NCI-H526 treated with DMSO at 0.1 percent for 48 hours (cell line): Measurements from ENCODE around the gene PAPSS1.
"Not testable (repeated sequence)": the region's sequence is repeated elsewhere in the genome, so short reads cannot be mapped to it uniquely, and the experiment has no call there.

ENCODE experiments used
- DNase-seq: peaks from one replicate; lab custom pipeline; 2025; lab: John Stamatoyannopoulos, UW

PAPSS1 gene

DNA sequence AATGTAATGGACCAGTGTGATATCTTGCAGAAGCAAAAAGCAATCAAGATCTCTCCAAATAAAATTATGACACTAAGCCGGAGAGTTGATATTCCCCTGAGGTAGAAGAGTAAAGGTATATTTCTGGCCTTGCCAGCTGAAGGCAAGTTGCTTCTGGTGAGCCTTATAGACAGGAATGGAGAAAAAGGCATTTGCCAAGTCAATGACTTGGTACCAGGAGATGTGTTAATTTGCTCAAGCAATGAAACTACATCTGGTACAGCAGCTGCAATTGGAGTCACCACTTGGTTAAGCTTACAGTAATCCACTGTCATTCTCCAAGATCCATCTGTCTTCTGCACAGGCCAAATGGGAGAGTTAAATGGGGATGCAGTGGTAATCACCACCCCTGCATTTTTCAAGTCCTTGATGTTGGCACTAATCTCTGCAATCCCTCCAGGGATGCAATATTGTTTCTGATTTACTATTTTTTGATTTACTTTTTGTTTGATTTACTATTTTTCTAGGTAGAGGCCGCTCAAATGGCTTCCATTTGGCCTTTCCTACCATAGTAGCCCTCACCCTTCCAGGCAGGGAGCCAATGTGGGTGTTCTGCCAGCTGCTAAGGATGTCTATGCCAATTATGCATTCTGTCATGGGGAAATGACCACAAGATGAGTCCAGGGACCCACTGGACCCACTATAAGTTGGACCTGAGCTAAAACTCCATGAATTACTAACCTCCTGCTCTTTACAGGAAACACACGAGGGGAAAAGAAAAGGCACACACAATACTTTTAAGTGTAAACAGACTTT lies 6.3 kb upstream of the PAPSS1 start:
- not testable (repeated sequence) for DNase-seq

DNA sequence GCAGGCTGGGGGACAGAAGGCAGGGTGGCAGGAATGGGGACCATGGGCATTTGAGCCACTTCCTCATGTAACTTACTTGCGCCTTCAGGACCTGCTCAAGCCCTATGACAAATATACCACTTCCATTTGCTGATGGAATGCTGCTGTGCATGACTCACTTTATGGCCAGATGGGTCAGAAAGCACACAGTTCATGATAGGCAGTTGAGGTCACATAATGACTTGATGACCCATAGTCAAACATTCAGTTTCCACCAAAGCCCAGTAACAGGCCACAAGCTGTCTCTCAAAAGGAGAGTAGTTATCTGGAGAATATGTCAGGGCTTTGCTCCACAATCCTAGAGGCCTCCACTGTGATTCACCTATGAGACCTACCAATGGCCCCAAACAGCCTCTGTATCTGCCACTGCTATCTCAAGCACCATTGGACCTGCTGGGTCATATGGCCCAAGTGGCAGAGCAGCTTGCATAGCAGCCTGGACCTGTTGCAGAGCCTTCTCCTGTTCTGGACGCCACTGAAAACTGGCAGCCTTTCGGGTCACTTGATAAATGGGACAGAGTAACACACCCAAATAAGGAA lies 5.3 kb upstream of the PAPSS1 start:
- DNase-seq = no peak

DNA sequence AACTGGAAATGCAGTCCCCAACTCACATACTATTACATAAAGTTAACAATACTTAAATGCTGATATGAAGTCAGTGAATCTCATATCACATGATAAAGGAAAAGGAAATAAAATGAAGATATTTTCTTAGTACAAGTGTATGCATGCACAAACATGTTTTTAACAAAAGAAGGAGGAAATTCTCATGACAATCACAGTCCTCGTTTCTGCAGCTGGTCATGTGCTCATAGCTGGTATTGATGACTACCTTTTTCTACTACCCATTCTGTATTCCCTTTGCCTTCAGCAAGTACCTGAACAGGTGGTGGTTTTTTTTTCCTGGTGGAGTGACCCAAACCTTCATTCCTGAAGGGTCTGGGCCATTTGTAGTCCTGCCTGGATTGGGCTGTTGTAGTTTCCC lies 3.3 kb upstream of the PAPSS1 start:
- not testable (repeated sequence) for DNase-seq

DNA sequence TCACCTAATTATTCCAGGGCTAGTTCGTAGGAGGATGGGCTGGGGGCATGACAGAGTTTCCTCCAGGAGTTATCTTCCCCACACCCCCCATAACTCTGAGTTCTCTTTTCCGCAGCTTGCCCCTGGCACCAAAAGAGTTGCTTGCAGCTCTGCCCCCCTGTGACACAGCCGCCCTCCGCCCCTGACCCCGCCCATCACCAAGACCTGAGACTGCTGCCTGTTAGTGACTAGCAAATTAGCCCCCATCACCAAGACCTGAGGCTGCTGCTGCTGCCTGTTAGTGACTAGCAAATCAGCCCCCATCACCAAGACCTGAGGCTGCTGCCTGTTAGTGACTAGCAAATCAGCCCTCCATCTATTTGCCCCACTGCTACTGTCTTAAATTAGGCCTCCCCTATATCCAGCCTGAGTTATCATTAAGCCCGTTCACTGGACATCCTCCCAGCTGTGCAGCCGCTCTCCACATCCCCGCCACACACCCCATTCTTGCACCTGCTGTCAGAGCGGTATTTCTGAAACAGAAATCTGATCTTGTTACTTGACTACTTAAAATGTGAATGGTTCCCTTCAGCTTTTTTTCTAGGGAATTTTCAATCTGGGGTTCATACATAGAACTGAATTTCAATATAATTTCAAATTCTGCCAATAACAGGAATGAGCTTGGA lies 1.5 kb upstream of the PAPSS1 start:
- no peak for DNase-seq

DNA sequence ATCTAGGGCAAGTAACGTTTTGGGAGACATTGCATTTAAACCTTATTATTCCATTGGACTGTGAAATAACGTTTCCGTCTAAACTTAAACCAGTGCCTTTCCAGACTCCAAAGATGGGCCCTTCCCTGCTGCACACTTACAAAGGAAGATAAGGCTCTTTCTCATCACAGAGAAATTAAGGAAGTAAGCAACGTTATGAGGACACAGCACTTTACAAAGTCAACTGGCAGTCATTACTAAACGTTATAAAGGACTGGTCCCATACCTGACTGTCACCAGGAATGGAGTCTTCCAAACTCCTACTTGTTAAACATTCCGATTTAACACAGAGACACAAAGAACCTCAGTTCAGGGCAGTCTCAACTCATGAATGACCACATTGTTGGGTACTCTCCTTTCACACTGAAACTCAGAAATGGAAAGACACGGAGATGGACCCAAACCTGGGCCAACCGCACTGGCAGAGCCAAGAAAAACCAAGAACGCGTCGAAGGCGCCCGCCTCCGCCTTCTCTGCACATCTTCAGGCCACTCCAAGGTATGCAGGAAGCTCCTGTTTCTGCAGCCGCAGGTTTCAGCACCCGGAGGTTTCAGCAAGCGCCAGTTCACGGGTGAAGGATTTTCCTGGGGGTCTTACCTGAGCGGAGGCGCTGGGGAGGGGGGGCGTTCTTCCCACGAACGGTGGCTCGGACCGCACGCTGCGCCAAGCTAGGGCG lies 670 bp downstream of the PAPSS1 start:
- DNase-seq = peak; percentile 53

DNA sequence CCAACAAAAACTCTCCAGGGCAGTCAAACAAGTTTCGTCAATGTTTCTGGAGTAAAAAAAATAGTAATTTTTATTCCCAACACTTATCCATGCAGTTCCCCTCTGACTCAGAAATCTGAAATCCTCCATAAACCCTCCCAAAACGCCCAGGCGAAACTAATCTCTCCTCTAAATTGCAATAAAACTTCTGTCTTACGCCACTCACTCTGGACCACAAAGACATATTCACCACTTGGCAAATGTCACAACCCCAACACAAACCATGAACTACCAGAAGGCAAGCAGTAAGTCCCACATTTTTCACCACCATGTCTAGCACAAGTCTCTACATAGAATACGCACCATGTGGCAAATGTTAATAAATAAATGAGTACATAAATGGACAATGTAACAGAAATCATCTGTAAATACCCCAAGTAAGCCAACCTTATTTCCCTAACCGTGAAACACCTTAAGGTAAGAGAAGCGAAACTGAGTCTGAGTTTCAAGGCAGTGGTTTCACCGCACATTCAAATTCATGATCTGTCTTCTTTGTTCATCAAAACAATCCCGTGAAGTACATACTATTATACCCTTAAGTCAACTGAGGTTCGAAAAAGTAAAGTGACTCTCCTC lies 1.6 kb downstream of the PAPSS1 start:
- peak; percentile 11 for DNase-seq

DNA sequence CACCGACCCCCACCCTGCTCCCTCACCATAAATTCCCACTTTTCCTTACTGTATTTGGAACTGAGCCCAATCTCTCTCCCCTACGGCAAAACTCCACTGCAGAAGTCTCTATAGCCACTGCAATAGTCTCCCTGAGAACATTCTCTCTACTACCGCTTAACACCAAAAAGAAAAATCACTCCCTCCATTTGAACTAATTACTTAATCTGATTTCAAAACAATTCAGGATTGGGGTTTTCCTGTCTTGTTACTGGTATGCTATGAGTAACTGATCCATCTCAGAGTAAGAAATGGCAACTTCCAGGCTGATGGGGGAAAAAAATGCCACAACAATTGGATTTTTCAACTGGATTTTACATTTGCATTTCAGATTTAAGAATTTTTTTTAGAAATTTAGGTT lies 5.8 kb downstream of the PAPSS1 start:
- DNase-seq = no peak

DNA sequence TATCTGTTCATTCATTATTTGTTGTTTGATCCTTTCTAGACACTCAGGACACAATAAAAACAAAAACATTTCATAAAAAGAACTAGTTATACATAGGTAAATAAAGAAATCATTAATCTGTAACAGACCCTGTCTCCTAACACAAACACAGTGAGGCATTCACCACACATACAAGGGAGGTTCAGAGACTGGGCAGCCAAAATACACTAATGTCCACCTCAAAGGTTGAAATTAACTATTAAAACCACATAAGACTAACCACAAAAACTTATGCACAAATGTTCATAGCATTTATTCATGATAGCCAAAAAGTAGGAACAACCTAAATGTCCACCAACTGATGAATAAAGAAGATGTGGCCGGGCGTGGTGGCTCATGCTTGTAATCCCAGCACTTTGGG lies 7.8 kb downstream of the PAPSS1 start:
- no peak for DNase-seq

DNA sequence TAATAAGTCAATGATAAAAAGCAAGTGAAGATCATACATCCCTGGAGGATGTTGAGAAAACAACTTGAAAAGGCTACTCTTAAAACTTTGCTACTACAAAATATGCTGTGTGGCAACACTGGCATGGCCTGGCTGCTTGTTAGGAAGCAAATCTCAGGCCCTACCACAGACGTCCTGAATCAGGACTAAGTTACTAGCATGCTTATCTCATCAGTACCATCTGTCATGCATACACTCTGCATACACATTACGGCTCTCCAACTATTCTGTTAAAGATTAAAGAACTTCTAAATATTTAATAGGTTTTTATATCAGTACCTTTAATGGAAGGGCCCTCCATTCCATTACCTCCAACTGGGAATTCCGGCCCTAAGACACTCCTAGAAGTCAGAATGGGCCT lies 8.2 kb downstream of the PAPSS1 start:
- peak; percentile 45 for DNase-seq

DNA sequence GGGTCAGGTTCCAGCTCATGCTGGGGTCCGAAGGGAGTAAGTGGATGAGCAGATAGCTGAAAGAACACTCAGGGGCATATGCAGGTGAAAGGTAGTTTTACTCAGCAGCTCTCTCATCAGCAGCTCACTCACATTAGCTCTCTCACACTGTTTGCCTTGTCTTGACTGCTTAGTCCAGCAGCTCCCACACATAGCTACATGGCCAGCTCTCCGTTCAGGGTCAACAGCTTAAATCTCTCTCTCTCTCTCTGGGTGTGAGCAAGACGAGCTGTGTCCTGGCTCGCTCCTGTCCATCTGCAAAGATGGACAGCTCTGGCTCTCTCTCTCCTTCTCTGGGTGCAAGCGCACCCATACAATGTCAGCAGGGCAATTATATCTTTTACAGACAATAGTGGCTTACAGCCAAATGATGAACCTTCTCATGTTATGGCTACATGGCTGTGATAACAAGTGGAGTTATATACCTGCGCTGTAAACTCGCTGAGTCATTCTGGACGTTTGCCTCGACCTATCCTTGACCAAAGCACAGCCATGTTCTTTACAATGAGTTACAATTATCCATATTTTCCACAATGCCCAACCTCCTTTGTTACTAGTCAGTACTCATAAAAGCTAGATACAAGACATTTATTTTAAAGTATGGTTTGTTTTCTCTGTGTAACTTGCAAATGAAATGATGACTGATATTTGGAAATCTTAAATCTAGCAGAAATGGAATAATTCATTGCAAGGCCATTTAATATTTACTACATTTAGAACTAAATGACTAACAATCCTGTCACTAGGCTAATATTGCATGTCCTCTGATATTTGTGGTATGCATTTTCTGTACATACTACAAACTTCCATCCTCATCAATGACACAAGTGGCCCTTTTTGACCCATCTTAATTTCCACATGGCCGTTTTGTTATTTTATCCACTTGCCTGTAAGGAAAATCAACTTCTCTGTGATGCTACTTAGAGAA lies 9.3 kb downstream of the PAPSS1 start:
- DNase-seq = no peak

DNA sequence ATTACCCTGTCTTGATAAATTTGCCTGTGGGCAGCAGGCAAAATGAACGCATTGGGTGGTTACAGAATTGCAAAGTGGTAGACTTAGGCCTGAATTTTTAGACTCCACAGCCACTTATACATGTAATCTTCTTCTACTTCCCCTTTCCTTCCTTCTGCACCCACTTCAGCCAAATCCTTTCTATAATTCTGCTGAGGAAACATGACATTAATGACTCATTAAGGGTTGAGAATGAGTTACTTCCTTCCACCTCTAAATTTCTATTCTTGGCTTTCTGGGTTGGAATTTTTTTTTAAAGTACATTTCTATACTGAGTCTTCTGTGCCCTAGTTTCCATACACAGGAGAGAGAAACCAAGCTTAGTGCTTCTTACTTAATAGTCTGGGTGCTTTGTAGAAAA lies 10.1 kb downstream of the PAPSS1 start:
- no peak for DNase-seq

DNA sequence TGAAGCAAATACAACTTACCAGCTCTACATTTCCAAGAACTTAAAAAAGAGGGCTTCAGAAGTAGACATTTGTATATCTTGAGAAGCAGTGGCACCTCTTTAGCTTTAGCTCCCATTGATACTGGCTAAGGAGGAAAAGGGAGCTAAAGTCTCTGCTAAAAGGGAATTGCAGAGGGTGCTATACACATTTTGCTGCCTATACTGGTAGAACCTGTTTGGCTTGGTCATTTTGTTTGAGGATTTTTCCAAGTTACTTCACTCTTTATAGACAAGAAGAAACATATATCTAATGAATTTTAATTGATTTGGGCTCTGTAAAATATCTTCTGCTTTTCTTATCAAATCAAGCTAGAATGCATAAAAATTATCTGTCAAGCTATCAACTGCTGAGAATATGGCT lies 11.8 kb downstream of the PAPSS1 start:
- no peak for DNase-seq

DNA sequence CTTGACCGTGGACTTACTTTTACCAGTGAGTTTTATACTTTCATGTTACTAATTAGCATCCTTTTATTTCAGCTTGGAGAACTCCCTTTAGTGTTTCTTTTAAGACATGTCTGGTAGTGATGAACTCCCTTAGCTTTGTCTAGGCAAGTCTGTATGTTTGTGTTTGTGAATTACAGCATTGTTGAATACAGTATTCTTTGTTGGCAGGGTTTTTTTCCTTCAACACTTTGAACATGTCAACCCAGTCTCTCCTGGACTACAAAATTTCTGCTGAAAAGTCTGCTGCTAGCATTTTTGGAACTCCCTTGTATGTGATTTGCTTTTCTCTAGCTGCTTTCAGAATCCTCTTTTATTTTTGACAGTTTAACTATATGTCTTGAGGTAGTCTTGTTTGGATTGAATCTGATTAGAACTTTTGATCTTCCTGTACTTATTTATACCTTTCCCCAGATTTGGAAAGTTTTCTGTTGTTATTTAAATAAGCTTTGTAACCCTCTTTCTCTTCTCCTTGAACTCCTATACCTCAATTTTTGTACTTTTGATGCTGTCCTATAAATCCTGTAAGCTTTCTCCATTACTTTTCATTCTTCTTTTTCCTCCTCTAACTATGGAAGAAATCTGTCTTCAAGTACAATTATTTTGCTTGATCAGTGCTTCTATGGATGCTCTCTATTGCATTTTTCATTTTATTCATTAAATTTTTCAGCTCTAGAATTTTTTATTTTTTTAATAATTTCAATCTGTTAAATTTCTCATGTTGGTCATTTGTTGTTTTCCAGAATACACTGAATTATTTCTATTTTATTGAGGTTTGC lies 14.1 kb downstream of the PAPSS1 start:
- no peak for DNase-seq

DNA sequence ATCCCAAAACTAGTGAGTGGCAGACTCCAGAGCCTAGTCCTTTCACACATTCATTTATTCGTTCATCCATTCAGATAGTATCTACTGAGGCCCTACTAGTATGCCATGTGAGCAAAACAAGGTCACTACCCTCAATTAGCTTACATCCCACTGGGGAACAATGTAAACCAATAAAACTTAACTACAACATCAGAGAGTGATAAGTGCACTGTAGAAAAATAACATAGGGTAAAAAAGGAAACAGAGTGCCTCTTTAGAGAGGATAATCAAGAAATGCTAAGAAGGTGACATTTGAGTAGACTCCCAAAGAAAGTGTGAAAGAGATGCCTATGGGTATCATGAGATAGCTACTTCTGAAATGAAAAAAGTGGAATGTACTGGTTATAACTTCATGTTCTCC lies 18.5 kb downstream of the PAPSS1 start:
- DNase-seq = no peak

DNA sequence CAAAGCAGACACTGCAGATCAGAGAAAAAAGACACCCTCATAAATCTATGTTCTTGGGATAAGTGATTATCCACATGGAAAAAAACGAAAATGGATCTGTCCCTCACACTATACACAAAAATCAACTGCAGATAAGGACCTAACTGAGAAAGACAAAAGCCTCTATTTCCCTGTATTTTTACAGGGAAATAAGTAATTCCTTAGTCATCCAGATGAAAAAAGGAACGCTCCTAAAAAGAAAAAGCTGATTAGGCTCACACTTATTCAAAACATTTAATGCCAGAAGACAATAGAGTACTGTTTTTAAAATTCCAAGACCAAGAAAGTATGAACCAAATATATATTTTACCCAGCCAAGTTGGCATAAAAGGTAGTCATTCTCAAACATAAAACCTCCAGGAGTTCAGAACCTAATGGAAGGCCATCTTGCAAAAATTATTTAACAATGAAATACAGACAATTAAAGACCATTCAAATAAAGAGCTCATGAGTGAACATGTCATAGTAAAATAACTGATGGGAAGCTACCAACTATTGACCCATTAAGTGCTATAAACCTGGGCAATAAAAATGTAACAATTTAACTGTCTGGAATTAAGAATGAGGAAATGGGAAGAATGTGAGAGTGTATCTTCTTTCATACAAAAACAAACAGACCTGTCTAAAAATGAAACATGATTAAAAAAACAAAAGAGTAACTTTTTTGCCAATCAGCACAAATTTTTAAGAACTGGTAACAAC lies 20.4 kb downstream of the PAPSS1 start:
- DNase-seq = no peak

DNA sequence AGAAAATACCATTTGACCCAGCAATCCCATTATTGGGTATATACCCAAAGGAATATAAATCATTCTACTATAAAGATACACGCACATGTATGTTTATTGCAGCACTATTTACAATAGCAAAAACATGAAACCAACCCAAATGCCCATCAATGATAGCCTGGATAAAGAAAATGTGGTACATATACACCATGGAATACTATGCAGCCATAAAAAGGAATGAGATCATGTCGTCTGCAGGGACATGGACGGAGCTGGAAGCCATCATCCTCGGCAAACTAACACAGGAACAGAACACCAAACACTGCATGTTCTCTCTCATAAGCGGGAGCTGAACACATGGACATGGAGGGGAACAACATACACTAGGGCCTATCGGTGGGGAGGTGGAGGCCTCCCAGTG lies 23.8 kb downstream of the PAPSS1 start:
- not testable (repeated sequence) for DNase-seq

DNA sequence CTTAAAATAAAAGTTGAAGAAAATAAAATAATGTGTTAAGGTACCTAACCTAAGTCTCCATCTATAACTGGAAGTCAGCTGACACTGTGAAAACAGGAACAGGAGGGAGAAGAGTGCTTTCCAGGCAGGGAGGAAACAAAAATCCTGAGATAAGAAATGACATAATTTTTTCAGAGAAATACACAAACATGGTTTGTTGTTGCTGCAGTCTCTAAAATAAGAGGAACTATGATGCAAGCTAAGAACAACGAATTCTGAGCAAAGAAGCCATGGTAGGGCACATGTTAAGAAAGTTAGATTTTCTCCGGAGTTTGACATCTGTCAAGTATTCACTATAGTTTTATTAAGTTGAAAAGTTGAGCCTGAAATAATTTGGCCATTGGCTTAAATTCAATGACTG lies 26.9 kb downstream of the PAPSS1 start:
- DNase-seq = no peak

DNA sequence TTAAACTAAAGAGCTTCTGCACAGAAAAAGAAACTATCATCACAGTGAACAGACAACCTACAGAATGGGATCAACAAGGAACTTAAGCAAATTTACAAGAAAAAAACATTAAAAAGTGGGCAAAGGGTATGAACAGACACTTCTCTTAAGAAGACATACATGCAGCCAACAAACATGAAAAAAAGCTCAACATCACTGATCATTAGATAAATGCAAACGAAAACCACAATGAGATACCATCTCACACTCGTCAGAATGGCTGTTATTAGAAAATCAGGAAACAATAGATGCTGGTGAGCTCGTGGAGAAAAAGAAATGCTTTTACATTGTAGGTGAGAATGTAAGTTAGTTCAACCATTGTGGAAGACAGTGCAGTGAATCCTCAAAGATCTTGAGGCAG lies 27.8 kb downstream of the PAPSS1 start:
- DNase-seq = no peak

DNA sequence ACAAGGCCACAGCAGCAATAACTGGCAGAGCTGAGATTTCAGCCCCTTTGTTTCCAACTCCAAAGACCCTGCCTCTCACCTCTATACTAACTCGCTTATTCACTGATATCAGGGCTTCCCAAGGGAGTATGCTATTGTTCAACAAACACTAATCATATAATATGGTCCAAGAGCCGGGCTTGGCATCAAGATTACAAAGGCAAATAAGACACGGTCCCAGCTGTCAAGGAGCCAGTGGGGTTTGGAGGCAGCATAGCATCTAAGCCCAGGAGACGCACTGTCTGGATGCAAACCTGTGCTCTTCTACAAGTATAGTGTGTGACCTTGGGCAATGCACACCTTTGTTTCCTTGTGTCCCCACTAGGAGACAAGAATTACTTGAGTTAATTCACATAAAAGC lies 28.7 kb downstream of the PAPSS1 start:
- DNase-seq = no peak
